HG03457 (cell line): ENCODE results near the gene GGT6.

Source experiments
- ATAC-seq: cut with Tn5 transposase; IDR thresholded peaks from one replicate; pipeline ENCODE4 v1.9.1; 2021; ENCODE audit warnings: moderate number of reproducible peaks; ENCODE audit not compliant: unreplicated experiment

GGT6 gene

GRCh38 chr17:4554441-4554996 is 5.9 kb downstream of the GGT6 start:
- ATAC-seq = no peak

GRCh38 chr17:4553669-4554068 is 6.7 kb downstream of the GGT6 start:
- no peak for ATAC-seq

- ATAC-seq = no peak
Measured at GRCh38 chr17:4551796-4552525, 8.4 kb downstream of the GGT6 start.

GRCh38 chr17:4551141-4551540 is 9.2 kb downstream of the GGT6 start:
- no peak for ATAC-seq

- ATAC-seq = no peak
Measured at GRCh38 chr17:4550534-4551039, 9.8 kb downstream of the GGT6 start.

- no peak for ATAC-seq
Measured at GRCh38 chr17:4549781-4550533, 10.4 kb downstream of the GGT6 start.

- ATAC-seq = no peak
Measured at GRCh38 chr17:4548721-4549531, 11.5 kb downstream of the GGT6 start.

- ATAC-seq = no peak
Measured at GRCh38 chr17:4548061-4548461, 12.3 kb downstream of the GGT6 start.

GRCh38 chr17:4547118-4547906 is 13.1 kb downstream of the GGT6 start:
- ATAC-seq = no peak

- ATAC-seq = no peak
Measured at GRCh38 chr17:4545217-4545951, 15.0 kb downstream of the GGT6 start.

GRCh38 chr17:4544951-4545216 is 15.5 kb downstream of the GGT6 start:
- no peak for ATAC-seq

- no peak for ATAC-seq
Measured at GRCh38 chr17:4544135-4544950, 16.0 kb downstream of the GGT6 start.

- no peak for ATAC-seq
Measured at GRCh38 chr17:4543557-4544026, 16.8 kb downstream of the GGT6 start.

- no peak for ATAC-seq
Measured at GRCh38 chr17:4542726-4543191, 17.6 kb downstream of the GGT6 start.

- ATAC-seq = no peak
Measured at GRCh38 chr17:4542003-4542725, 18.2 kb downstream of the GGT6 start.

- no peak for ATAC-seq
Measured at GRCh38 chr17:4541328-4542002, 18.9 kb downstream of the GGT6 start.

GRCh38 chr17:4540687-4541327 is 19.6 kb downstream of the GGT6 start:
- no peak for ATAC-seq
